ENCODE data around the gene TADA2B. TPM values are rescaled to one million over a fixed set of nuclear protein-coding genes. Genes with fewer than 3 reads are reported as not detected.
A peak's percentile ranks its signal among the peaks of the same experiment; 100 is the strongest.

The TADA2B gene
- total RNA-seq, 1 experiment from 2014 or later: 14.3 TPM

GRCh38 chr4:7006411-7006810 lies 36.8 kb upstream of the TADA2B start (continued):
- TF ChIP-seq ATF3 (CRISPR knock-in tag; conservative IDR thresholded peaks at IDR 0.05) (no peak), HMGA2 (CRISPR knock-in tag; IDR thresholded peaks at IDR 0.05) (no peak)

GRCh38 chr4:7007142-7007907 lies 35.8 kb upstream of the TADA2B start:
- Mint-ChIP-seq H3K27ac (no peak overlapping the region; the same call in 1 of the 2 replicates), H3K36me3 (peaks cover 61% of the 10 kb centered on the region), H3K4me1 (peaks cover 28% of the 10 kb centered on the region), H3K4me3 (no peak overlapping the region), H3K9me3 (no peaks in the 10 kb centered on the region), H3K27me3 (ENCODE audit: low read depth) (peaks cover 2% of the 10 kb centered on the region; the same call in 1 of the 2 replicates)
- CTCF ChIA-PET: interaction anchor here (0.6 to 4.2 kb wide), 11 partner anchors 20 to 1160 kb away, joined by 3 to 17 read pairs (median 4); partner anchors contain the start of genes GRPEL1, TADA2B and TBC1D14
- TF ChIP-seq TEAD4 (CRISPR knock-in tag; IDR thresholded peaks at IDR 0.05) (no peak), MLX (CRISPR knock-in tag; IDR thresholded peaks at IDR 0.05) (no peak), RORB (CRISPR knock-in tag; IDR thresholded peaks at IDR 0.05) (no peak), NR2C2 (CRISPR knock-in tag; IDR thresholded peaks at IDR 0.05) (no peak), ZNF232 (CRISPR knock-in tag; IDR thresholded peaks at IDR 0.05) (no peak), ZNF121 (CRISPR knock-in tag; IDR thresholded peaks at IDR 0.05) (no peak), ATF3 (CRISPR knock-in tag; conservative IDR thresholded peaks at IDR 0.05) (no peak), CTCF (IDR thresholded peaks at IDR 0.05) (no peak), ZNF425 (CRISPR knock-in tag; conservative IDR thresholded peaks at IDR 0.05) (no peak)
- DNase-seq (ENCODE audit: low spot score) (no peak), ATAC-seq (peak; percentile 45)
- POLR2A ChIA-PET: interaction anchor here (0.9 kb wide), 1 partner anchor 9 kb away, joined by 3 read pairs; no protein-coding TSS in a partner anchor

GRCh38 chr4:7007944-7008343 lies 35.2 kb upstream of the TADA2B start:
- no peak for TF ChIP-seq ZNF138 (CRISPR knock-in tag; conservative IDR thresholded peaks at IDR 0.05)
- TF ChIP-seq NFATC4 (CRISPR knock-in tag; IDR thresholded peaks at IDR 0.05): no peak
- Mint-ChIP-seq H3K27me3 (ENCODE audit: low read depth) (peaks cover 2% of the 10 kb centered on the region; the same call in 1 of the 2 replicates), H3K4me3 (no peak overlapping the region), H3K9me3 (no peaks in the 10 kb centered on the region), H3K4me1 (peaks cover 28% of the 10 kb centered on the region), H3K36me3 (peaks cover 60% of the 10 kb centered on the region), H3K27ac (no peak overlapping the region)
- ATAC-seq (peak; percentile 79), DNase-seq (ENCODE audit: low spot score) (no peak)
- ChIA-PET CTCF (interaction anchor here (0.6 to 4.2 kb wide), 10 partner anchors 20 to 1159 kb away, joined by 3 to 17 read pairs (median 4); partner anchors contain the start of genes GRPEL1, TADA2B and TBC1D14), POLR2A (interaction anchor here (0.6 to 0.9 kb wide), 2 partner anchors 8 to 26 kb away, joined by 3 to 4 read pairs; no protein-coding TSS in a partner anchor)

GRCh38 chr4:7009564-7009963 lies 33.6 kb upstream of the TADA2B start:
- POLR2A ChIA-PET: no interaction called here
- Mint-ChIP-seq H3K4me1 (peaks cover 28% of the 10 kb centered on the region), H3K9me3 (no peaks in the 10 kb centered on the region), H3K27me3 (ENCODE audit: low read depth) (peaks cover 2% of the 10 kb centered on the region; the same call in 1 of the 2 replicates), H3K27ac (no peak overlapping the region), H3K4me3 (no peak overlapping the region), H3K36me3 (peaks cover 66% of the 10 kb centered on the region)
- ATAC-seq (no peak), DNase-seq (ENCODE audit: low spot score) (no peak)
- no peak for TF ChIP-seq RORB (CRISPR knock-in tag; IDR thresholded peaks at IDR 0.05)
- no peak for TF ChIP-seq TEAD4 (CRISPR knock-in tag; IDR thresholded peaks at IDR 0.05)
- no peak for TF ChIP-seq ZSCAN18 (CRISPR knock-in tag; IDR thresholded peaks at IDR 0.05)
- TF ChIP-seq ZNF532 (CRISPR knock-in tag; IDR thresholded peaks at IDR 0.05; ENCODE audit: borderline replicate concordance): no peak
- TF ChIP-seq ZNF219 (CRISPR knock-in tag; IDR thresholded peaks at IDR 0.05; ENCODE audit: borderline replicate concordance): no peak
- TF ChIP-seq USF1 (CRISPR knock-in tag; IDR thresholded peaks at IDR 0.05): no peak
- CTCF ChIA-PET: interaction anchor here (0.6 to 4.2 kb wide), 2 partner anchors 33 to 279 kb away, joined by 3 to 17 read pairs; partner anchors contain the start of gene TADA2B

All from WTC11 (cell line).